Measurements from ENCODE around the gene PIP5KL1. TPM values are rescaled to one million over a fixed set of nuclear protein-coding genes. Genes with fewer than 3 reads are reported as not detected.

PIP5KL1 gene
- polyA plus RNA-seq, 1 donor from 2014 or later, result 3.4 TPM

- Histone ChIP-seq H3K9me2 (ENCODE audit: insufficient read depth, low read length) (no peaks in the 10 kb centered on the region), H3K79me2 (replicated peaks; ENCODE audit: insufficient read depth, low read length) (peaks cover 17% of the 10 kb centered on the region), H3K4me2 (ENCODE audit: low read length) (no peak overlapping the region), H2AFZ (ENCODE audit: low read depth, low read length) (no peak overlapping the region), H3K27ac (ENCODE audit: low read length) (no peak overlapping the region), H4K20me1 (ENCODE audit: insufficient read depth) (no peaks in the 10 kb centered on the region), H3K36me3 (ENCODE audit: insufficient read depth, low read length) (no peaks in the 10 kb centered on the region), H3K9me3 (ENCODE audit: low read length) (no peaks in the 10 kb centered on the region), H3K9ac (ENCODE audit: low read length) (no peak overlapping the region), H3K4me3 (ENCODE audit: low read length) (no peak overlapping the region), H3K27me3 (ENCODE audit: insufficient read depth, low read depth, low read length) (no peaks in the 10 kb centered on the region), H3F3A (ENCODE audit: insufficient read depth, low read length, poor library complexity, severe bottlenecking) (no peaks in the 10 kb centered on the region)
- no peak for TF ChIP-seq EZH2 (IDR thresholded peaks at IDR 0.05; ENCODE audit: borderline replicate concordance, insufficient read depth, low read length, poor library complexity, severe bottlenecking)
- no peak for TF ChIP-seq REST (IDR thresholded peaks at IDR 0.05; ENCODE audit: borderline replicate concordance)
- no peak for TF ChIP-seq CTCF (IDR thresholded peaks at IDR 0.05; ENCODE audit: poor library complexity, severe bottlenecking)
- no peak for TF ChIP-seq MXI1 (conservative IDR thresholded peaks at IDR 0.05; ENCODE audit: poor library complexity, severe bottlenecking)
- no peak for TF ChIP-seq RAD21 (conservative IDR thresholded peaks at IDR 0.05)
- TF ChIP-seq SMC3 (conservative IDR thresholded peaks at IDR 0.05; ENCODE audit: poor library complexity), result no peak
- TF ChIP-seq EP300 (conservative IDR thresholded peaks at IDR 0.05; ENCODE audit: poor library complexity, severe bottlenecking), result no peak
- no peak for TF ChIP-seq TAF1 (IDR thresholded peaks at IDR 0.05; ENCODE audit: low read depth)
- no peak for TF ChIP-seq POLR2AphosphoS5 (IDR thresholded peaks at IDR 0.05)
Measured at GRCh38 chr9:127959398-127959797, 28.8 kb upstream of the PIP5KL1 start.

- Histone ChIP-seq H3K9me2 (ENCODE audit: insufficient read depth, low read length) (no peaks in the 10 kb centered on the region), H2AFZ (ENCODE audit: low read depth, low read length) (no peak overlapping the region), H3K36me3 (ENCODE audit: insufficient read depth, low read length) (no peaks in the 10 kb centered on the region), H3K79me2 (replicated peaks; ENCODE audit: insufficient read depth, low read length) (peaks cover 21% of the 10 kb centered on the region), H3F3A (ENCODE audit: insufficient read depth, low read length, poor library complexity, severe bottlenecking) (no peaks in the 10 kb centered on the region), H3K4me2 (ENCODE audit: low read length) (no peak overlapping the region), H4K20me1 (ENCODE audit: insufficient read depth) (no peaks in the 10 kb centered on the region), H3K27me3 (ENCODE audit: insufficient read depth, low read depth, low read length) (no peaks in the 10 kb centered on the region), H3K9ac (ENCODE audit: low read length) (no peak overlapping the region), H3K9me3 (ENCODE audit: low read length) (no peaks in the 10 kb centered on the region), H3K27ac (ENCODE audit: low read length) (no peak overlapping the region), H3K4me3 (ENCODE audit: low read length) (no peak overlapping the region)
- TF ChIP-seq CTCF (IDR thresholded peaks at IDR 0.05; ENCODE audit: poor library complexity, severe bottlenecking) (no peak), REST (IDR thresholded peaks at IDR 0.05; ENCODE audit: borderline replicate concordance) (no peak), EP300 (conservative IDR thresholded peaks at IDR 0.05; ENCODE audit: poor library complexity, severe bottlenecking) (no peak), RAD21 (conservative IDR thresholded peaks at IDR 0.05) (no peak), TAF1 (IDR thresholded peaks at IDR 0.05; ENCODE audit: low read depth) (no peak), EZH2 (IDR thresholded peaks at IDR 0.05; ENCODE audit: borderline replicate concordance, insufficient read depth, low read length, poor library complexity, severe bottlenecking) (no peak), POLR2AphosphoS5 (IDR thresholded peaks at IDR 0.05) (no peak), MXI1 (conservative IDR thresholded peaks at IDR 0.05; ENCODE audit: poor library complexity, severe bottlenecking) (no peak)
Measured at GRCh38 chr9:127958728-127959127, 28.2 kb upstream of the PIP5KL1 start.

All from neural cell (in vitro differentiated cells).